Mesendoderm (in vitro differentiated cells): ENCODE data around the gene PGBD4.

Experiments
- DNase-seq: peaks from one replicate; pipeline ENCODE4 v3.0.0; 2013
- H2AK5ac ChIP-seq: 2 replicates; pipeline ENCODE4 v1.6.1; 2013; ENCODE audit warnings: low read length, inconsistent platforms
- H2BK120ac ChIP-seq: 2 replicates; pipeline ENCODE4 v1.6.1; 2013; ENCODE audit warnings: low read depth, mild to moderate bottlenecking, low read length, moderate library complexity, mixed read lengths
- H2BK15ac ChIP-seq: replicated peaks from 2 replicates; pipeline ENCODE4 v1.6.1; 2013; ENCODE audit warnings: low read depth, mild to moderate bottlenecking, moderate library complexity
- H2BK5ac ChIP-seq: 2 replicates; pipeline ENCODE4 v1.6.1; 2013; ENCODE audit warnings: low read length, inconsistent platforms
- H3K18ac ChIP-seq: 2 replicates; pipeline ENCODE4 v1.6.1; 2013; ENCODE audit warnings: mild to moderate bottlenecking, low read length, mixed read lengths
- H3K23ac ChIP-seq: one replicate; pipeline ENCODE4 v1.6.1; 2013; ENCODE audit warnings: low read length
- H3K27ac ChIP-seq: 2 replicates; pipeline ENCODE4 v1.5.1; 2013; ENCODE audit warnings: low read depth, mild to moderate bottlenecking, inconsistent platforms, low read length, moderate library complexity
- H3K27me3 ChIP-seq: 2 replicates; pipeline ENCODE4 v1.6.1; 2013; ENCODE audit warnings: low read length, control low read depth, mild to moderate bottlenecking, inconsistent platforms; ENCODE audit not compliant: insufficient read depth, poor library complexity
- H3K36me3 ChIP-seq: 2 replicates; pipeline ENCODE4 v1.6.1; 2013; ENCODE audit warnings: low read length, inconsistent platforms; ENCODE audit not compliant: control insufficient read depth, insufficient read depth
- H3K4ac ChIP-seq: one replicate; pipeline ENCODE4 v1.6.1; 2013; ENCODE audit warnings: low read depth, mild to moderate bottlenecking, low read length, moderate library complexity
- H3K4me1 ChIP-seq: 2 replicates; pipeline ENCODE4 v1.6.1; 2013; ENCODE audit warnings: low read depth, low read length, inconsistent platforms; ENCODE audit not compliant: control insufficient read depth
- H3K4me2 ChIP-seq: 2 replicates; pipeline ENCODE4 v1.6.1; 2013; ENCODE audit warnings: low read length
- H3K4me3 ChIP-seq: 2 replicates; pipeline ENCODE4 v1.5.1; 2013; ENCODE audit warnings: mild to moderate bottlenecking, low read length
- H3K56ac ChIP-seq: one replicate; pipeline ENCODE4 v1.6.1; 2013; ENCODE audit warnings: low read length
- H3K79me1 ChIP-seq: 2 replicates; pipeline ENCODE4 v1.6.1; 2013; ENCODE audit warnings: low read length, inconsistent platforms
- H3K79me2 ChIP-seq: 2 replicates; pipeline ENCODE4 v1.6.1; 2013; ENCODE audit warnings: mild to moderate bottlenecking, low read length; ENCODE audit not compliant: control insufficient read depth, insufficient read depth
- H3K9ac ChIP-seq: 2 replicates; pipeline ENCODE4 v1.6.1; 2013; ENCODE audit warnings: low read length, inconsistent platforms
- H4K5ac ChIP-seq: one replicate; pipeline ENCODE4 v1.6.1; 2013; ENCODE audit warnings: low read length
- H4K8ac ChIP-seq: one replicate; pipeline ENCODE4 v1.6.1; 2013; ENCODE audit warnings: low read depth, mild to moderate bottlenecking, control low read depth, low read length, moderate library complexity
- WGBS: extraction: QIAGEN DNeasy Blood & Tissue Kit; methylation state at CpG from one replicate; pipeline ENCODE4 v1.1.7; 2013; ENCODE audit warnings: low lambda C conversion rate, missing lambda C conversion rate; ENCODE audit not compliant: insufficient coverage; ENCODE audit errors: extremely low coverage; 5-methylcytosine and 5-hydroxymethylcytosine counted together

The PGBD4 gene

GRCh38 chr15:34078900-34079299 is 23.0 kb upstream of the PGBD4 start:
- no peak overlapping the region for H3K4ac ChIP-seq
- no peak overlapping the region for H4K8ac ChIP-seq
- no peak overlapping the region for H3K9ac ChIP-seq
- H3K4me3 ChIP-seq = no peak overlapping the region
- H3K23ac ChIP-seq = no peak overlapping the region
- no peak overlapping the region for H3K27ac ChIP-seq
- no peak overlapping the region for H3K18ac ChIP-seq
- H3K56ac ChIP-seq = no peak overlapping the region
- no peak overlapping the region for H4K5ac ChIP-seq
- WGBS = no CpG with 5 or more reads among the region's 3 CpGs
- no peaks in the 10 kb centered on the region for H3K79me2 ChIP-seq
- no peak overlapping the region for H2BK15ac ChIP-seq
- no peaks in the 10 kb centered on the region for H3K79me1 ChIP-seq
- no peaks in the 10 kb centered on the region for H3K27me3 ChIP-seq
- H2BK120ac ChIP-seq = no peak overlapping the region
- no peaks in the 10 kb centered on the region for H3K36me3 ChIP-seq
- H2BK5ac ChIP-seq = no peak overlapping the region
- H3K4me1 ChIP-seq = no peaks in the 10 kb centered on the region
- H2AK5ac ChIP-seq = no peak overlapping the region
- no peak for DNase-seq
- no peak overlapping the region for H3K4me2 ChIP-seq

- H3K4ac ChIP-seq = no peak overlapping the region
- no peak overlapping the region for H3K27ac ChIP-seq
- no peaks in the 10 kb centered on the region for H3K79me2 ChIP-seq
- H3K36me3 ChIP-seq = peaks cover 2% of the 10 kb centered on the region
- no peak overlapping the region for H3K23ac ChIP-seq
- no peak overlapping the region for H3K18ac ChIP-seq
- no peak overlapping the region for H4K5ac ChIP-seq
- H3K9ac ChIP-seq = no peak overlapping the region
- H3K4me3 ChIP-seq = no peak overlapping the region
- H2BK5ac ChIP-seq = no peak overlapping the region
- no peaks in the 10 kb centered on the region for H3K4me1 ChIP-seq
- H4K8ac ChIP-seq = no peak overlapping the region
- no peak overlapping the region for H2BK15ac ChIP-seq
- H3K4me2 ChIP-seq = no peak overlapping the region
- H3K56ac ChIP-seq = no peak overlapping the region
- no peaks in the 10 kb centered on the region for H3K79me1 ChIP-seq
- no peak overlapping the region for H2BK120ac ChIP-seq
- no CpG with 5 or more reads among the region's 4 CpGs for WGBS
- no peak for DNase-seq
- H2AK5ac ChIP-seq = no peak overlapping the region
- no peaks in the 10 kb centered on the region for H3K27me3 ChIP-seq
Observed at GRCh38 chr15:34079904-34080303, 22.0 kb upstream of the PGBD4 start.

GRCh38 chr15:34084086-34084485 is 17.8 kb upstream of the PGBD4 start:
- Histone ChIP-seq H3K4ac (no peak overlapping the region), H4K5ac (no peak overlapping the region), H3K27me3 (no peaks in the 10 kb centered on the region), H2AK5ac (no peak overlapping the region), H3K4me2 (no peak overlapping the region), H3K18ac (no peak overlapping the region), H2BK120ac (no peak overlapping the region), H2BK15ac (no peak overlapping the region), H3K79me1 (no peaks in the 10 kb centered on the region), H3K56ac (no peak overlapping the region), H3K9ac (no peak overlapping the region), H3K23ac (no peak overlapping the region), H3K4me1 (no peaks in the 10 kb centered on the region), H3K79me2 (no peaks in the 10 kb centered on the region), H3K36me3 (peaks cover 2% of the 10 kb centered on the region), H3K4me3 (no peak overlapping the region), H2BK5ac (no peak overlapping the region), H3K27ac (no peak overlapping the region), H4K8ac (no peak overlapping the region)
- WGBS = no CpG with 5 or more reads among the region's 7 CpGs
- DNase-seq = no peak

GRCh38 chr15:34085746-34086145 is 16.1 kb upstream of the PGBD4 start:
- no peaks in the 10 kb centered on the region for H3K79me1 ChIP-seq
- DNase-seq = no peak
- H2BK15ac ChIP-seq = no peak overlapping the region
- H4K8ac ChIP-seq = no peak overlapping the region
- H2BK120ac ChIP-seq = no peak overlapping the region
- H3K27ac ChIP-seq = no peak overlapping the region
- no peak overlapping the region for H3K18ac ChIP-seq
- no peak overlapping the region for H3K4me3 ChIP-seq
- H2AK5ac ChIP-seq = no peak overlapping the region
- no CpG with 5 or more reads among the region's 2 CpGs for WGBS
- H3K9ac ChIP-seq = no peak overlapping the region
- H3K23ac ChIP-seq = no peak overlapping the region
- no peaks in the 10 kb centered on the region for H3K79me2 ChIP-seq
- H3K27me3 ChIP-seq = no peaks in the 10 kb centered on the region
- H3K4me2 ChIP-seq = no peak overlapping the region
- no peak overlapping the region for H4K5ac ChIP-seq
- H3K4me1 ChIP-seq = no peaks in the 10 kb centered on the region
- no peak overlapping the region for H3K56ac ChIP-seq
- no peak overlapping the region for H3K4ac ChIP-seq
- H2BK5ac ChIP-seq = no peak overlapping the region
- H3K36me3 ChIP-seq = peaks cover 2% of the 10 kb centered on the region

- Histone ChIP-seq H3K27me3 (no peaks in the 10 kb centered on the region), H3K79me2 (peaks cover 18% of the 10 kb centered on the region), H3K27ac (no peak overlapping the region), H2BK5ac (no peak overlapping the region), H3K4me1 (peaks cover 2% of the 10 kb centered on the region), H2BK120ac (no peak overlapping the region), H3K4ac (no peak overlapping the region), H3K79me1 (peaks cover 8% of the 10 kb centered on the region), H2BK15ac (no peak overlapping the region), H3K9ac (no peak overlapping the region), H4K8ac (no peak overlapping the region), H3K56ac (no peak overlapping the region), H2AK5ac (no peak overlapping the region), H4K5ac (no peak overlapping the region), H3K18ac (no peak overlapping the region), H3K36me3 (no peaks in the 10 kb centered on the region), H3K23ac (no peak overlapping the region), H3K4me2 (no peak overlapping the region), H3K4me3 (no peak overlapping the region)
- WGBS = no CpG with 5 or more reads among the region's 5 CpGs
- no peak for DNase-seq
Observed at GRCh38 chr15:34099914-34100313, 2.0 kb upstream of the PGBD4 start.

- H3K79me2 ChIP-seq = peaks cover 18% of the 10 kb centered on the region
- H2BK5ac ChIP-seq = no peak overlapping the region
- peak overlapping the region; percentile 81 for H3K56ac ChIP-seq
- WGBS = no CpG with 5 or more reads among the region's 29 CpGs
- no peak overlapping the region for H3K4ac ChIP-seq
- H4K5ac ChIP-seq = no peak overlapping the region
- H2AK5ac ChIP-seq = no peak overlapping the region
- no peak overlapping the region for H3K18ac ChIP-seq
- H3K36me3 ChIP-seq = no peaks in the 10 kb centered on the region
- H4K8ac ChIP-seq = no peak overlapping the region
- peaks cover 8% of the 10 kb centered on the region for H3K79me1 ChIP-seq
- no peak for DNase-seq
- H3K27me3 ChIP-seq = no peaks in the 10 kb centered on the region
- peak overlapping the region; percentile 31 for H3K4me3 ChIP-seq
- H3K23ac ChIP-seq = no peak overlapping the region
- no peak overlapping the region for H2BK120ac ChIP-seq
- H3K4me1 ChIP-seq = peaks cover 2% of the 10 kb centered on the region
- H3K9ac ChIP-seq = peak overlapping the region; percentile 80
- H3K4me2 ChIP-seq = peak overlapping the region; percentile 89
- no peak overlapping the region for H3K27ac ChIP-seq
- H2BK15ac ChIP-seq = no peak overlapping the region
Observed at GRCh38 chr15:34102175-34102925, 467 bp downstream of the PGBD4 start.
